GM23248 (cell line): Measurements from ENCODE around the gene KCNJ9. TPM values are rescaled to one million over a fixed set of nuclear protein-coding genes. Genes with fewer than 3 reads are reported as not detected.

Experiments used
- DNase-seq: peaks from one replicate; pipeline ENCODE4 v3.0.0-alpha.2; 2015
- H2AFZ ChIP-seq: fragments of 200-600 bp; sonication (generic); 2 replicates; pipeline ENCODE4 v1.6.1; 2016; ENCODE audit warnings: antibody characterized with exemption
- H3F3A ChIP-seq: fragments of 200-600 bp; sonication (generic); 2 replicates; pipeline ENCODE4 v1.6.1; 2016; ENCODE audit warnings: mild to moderate bottlenecking, antibody characterized with exemption, mixed run types; ENCODE audit not compliant: insufficient read depth
- H3K27ac ChIP-seq: fragments of 200-600 bp; sonication (generic); 2 replicates; pipeline ENCODE4 v1.5.1; 2016; ENCODE audit warnings: mild to moderate bottlenecking
- H3K27me3 ChIP-seq: fragments of 200-600 bp; sonication (generic); replicated peaks from 2 replicates; pipeline ENCODE4 v1.6.1; 2016; ENCODE audit warnings: mild to moderate bottlenecking; ENCODE audit not compliant: insufficient read depth
- H3K36me3 ChIP-seq: fragments of 200-600 bp; sonication (generic); 2 replicates; pipeline ENCODE4 v1.6.1; 2016; ENCODE audit warnings: low read depth, mild to moderate bottlenecking
- H3K4me1 ChIP-seq: fragments of 200-600 bp; sonication (generic); 2 replicates; pipeline ENCODE4 v1.6.1; 2016; ENCODE audit warnings: mild to moderate bottlenecking; ENCODE audit not compliant: insufficient read depth
- H3K4me2 ChIP-seq: fragments of 200-600 bp; sonication (generic); one replicate; pipeline ENCODE4 v1.6.1; 2016; ENCODE audit warnings: mild to moderate bottlenecking; ENCODE audit not compliant: unreplicated experiment
- H3K4me3 ChIP-seq: fragments of 200-600 bp; sonication (generic); 2 replicates; pipeline ENCODE4 v1.5.1; 2016; ENCODE audit warnings: mild to moderate bottlenecking
- H3K79me2 ChIP-seq: fragments of 200-600 bp; sonication (generic); 2 replicates; pipeline ENCODE4 v1.6.1; 2016; ENCODE audit warnings: mild to moderate bottlenecking; ENCODE audit not compliant: insufficient read depth
- H3K9ac ChIP-seq: fragments of 200-600 bp; sonication (generic); 2 replicates; pipeline ENCODE4 v1.6.1; 2016; ENCODE audit warnings: mild to moderate bottlenecking
- H3K9me2 ChIP-seq: fragments of 200-600 bp; sonication (generic); 2 replicates; pipeline ENCODE4 v1.6.1; 2016; ENCODE audit warnings: mixed run types, mild to moderate bottlenecking, moderate library complexity; ENCODE audit not compliant: insufficient read depth
- H3K9me3 ChIP-seq: fragments of 200-600 bp; sonication (generic); one replicate; pipeline ENCODE4 v1.6.1; 2017; ENCODE audit warnings: low read depth
- H4K20me1 ChIP-seq: fragments of 200-600 bp; sonication (generic); 2 replicates; pipeline ENCODE4 v1.6.0; 2016; ENCODE audit not compliant: insufficient read depth
- EZH2 ChIP-seq: fragments of 200-600 bp; sonication (generic); IDR thresholded peaks from 2 replicates; pipeline ENCODE4 v1.6.1; 2018; ENCODE audit warnings: antibody characterized with exemption, mild to moderate bottlenecking; ENCODE audit not compliant: insufficient read depth, poor library complexity, severe bottlenecking
- EZH2phosphoT487 ChIP-seq: fragments of 200-600 bp; sonication (generic); IDR thresholded peaks from 2 replicates; pipeline ENCODE4 v1.6.1; 2018; ENCODE audit warnings: antibody characterized with exemption, moderate library complexity, mild to moderate bottlenecking, low read depth; ENCODE audit not compliant: insufficient read depth
- whole genome bisulfite sequencing, 2 experiments: methylation state at CpG; one replicate each; pipeline ENCODE4 v1.1.6; 2015 to 2017; ENCODE audit warnings: low lambda C conversion rate in 2 of 2, low coverage in 1 of 2; ENCODE audit errors: missing lambda C conversion rate in 2 of 2; 5-methylcytosine and 5-hydroxymethylcytosine counted together
- in situ Hi-C: fragments of 300-500 bp; cut with MboI; formaldehyde crosslinking; loops from 2 replicates; pipeline ENCODE4 v1.15.0; 2020
- polyA plus RNA-seq: library from polyadenylated mRNA; unstranded; fragments of >200 nt; fragmentation: Nextera tagmentation; extraction: Ambion mirVana; gene quantifications from 2 replicates; pipeline ENCODE4 v1.2.1, GENCODE V29; 2016
- total RNA-seq: library from RNA; depleted of rRNA; stranded (reverse); fragments of >200 nt; shearing (Covaris generic); gene quantifications from 2 replicates; pipeline ENCODE4 v1.2.3, GENCODE V29; 2014

KCNJ9 gene
- total and polyA plus RNA-seq, 2 experiments from 2014 or later: not detected

GRCh38 chr1:160112357-160112756, 31.0 kb downstream of the KCNJ9 start:
- Histone ChIP-seq H2AFZ (no peak overlapping the region), H3K4me3 (no peak overlapping the region), H3K4me2 (no peak overlapping the region), H3K79me2 (no peaks in the 10 kb centered on the region), H3K27me3 (no peaks in the 10 kb centered on the region), H3K9me3 (no peaks in the 10 kb centered on the region), H3K9me2 (no peaks in the 10 kb centered on the region), H3F3A (no peaks in the 10 kb centered on the region), H3K27ac (no peak overlapping the region), H4K20me1 (no peaks in the 10 kb centered on the region), H3K9ac (no peak overlapping the region), H3K4me1 (peaks cover 5% of the 10 kb centered on the region), H3K36me3 (no peaks in the 10 kb centered on the region)
- in situ Hi-C loops: no loop called here
- DNase-seq: no peak
- TF ChIP-seq EZH2phosphoT487: no peak
- no peak for TF ChIP-seq EZH2
- 79 to 87% methylated on average over 11 to 12 of the region's 12 CpGs for WGBS, 2 experiments

GRCh38 chr1:160113407-160113806, 32.1 kb downstream of the KCNJ9 start:
- H3K9me2 ChIP-seq: no peaks in the 10 kb centered on the region
- no peaks in the 10 kb centered on the region for H3F3A ChIP-seq
- H3K79me2 ChIP-seq: no peaks in the 10 kb centered on the region
- H4K20me1 ChIP-seq: no peaks in the 10 kb centered on the region
- H2AFZ ChIP-seq: no peak overlapping the region
- no peak for TF ChIP-seq EZH2
- no peak for TF ChIP-seq EZH2phosphoT487
- H3K36me3 ChIP-seq: no peaks in the 10 kb centered on the region
- H3K9ac ChIP-seq: no peak overlapping the region
- H3K27ac ChIP-seq: no peak overlapping the region
- no peak overlapping the region for H3K4me2 ChIP-seq
- H3K4me1 ChIP-seq: peaks cover 10% of the 10 kb centered on the region
- H3K9me3 ChIP-seq: no peaks in the 10 kb centered on the region
- H3K4me3 ChIP-seq: no peak overlapping the region
- DNase-seq: no peak
- WGBS, 2 experiments: 74 to 81% methylated on average over 8 of the region's 8 CpGs
- H3K27me3 ChIP-seq: no peaks in the 10 kb centered on the region
- in situ Hi-C loops: no loop called here

DNA sequence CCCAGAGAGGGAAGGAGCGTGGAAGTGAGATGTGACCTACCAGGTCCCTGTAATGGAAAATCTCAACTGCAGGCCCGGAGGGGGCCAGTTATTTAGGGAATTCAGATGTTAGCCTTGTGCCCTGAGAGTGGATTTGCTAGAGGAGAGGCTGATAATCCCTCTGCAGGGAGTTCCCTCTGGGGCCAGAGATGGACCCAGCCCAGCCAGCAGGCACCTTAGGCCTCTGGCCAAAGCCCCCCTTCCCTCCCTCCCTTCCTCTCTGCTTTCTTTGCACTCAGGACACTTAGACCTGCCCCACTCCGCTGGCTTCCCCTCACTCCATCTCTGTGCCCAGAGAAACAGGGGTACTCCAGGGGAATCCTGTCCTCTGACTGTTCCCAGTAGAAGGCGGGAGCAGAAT, 32.7 kb downstream of the KCNJ9 start:
- no peaks in the 10 kb centered on the region for H3K9me2 ChIP-seq
- no peaks in the 10 kb centered on the region for H3K79me2 ChIP-seq
- 87 to 95% methylated on average over 4 of the region's 4 CpGs for WGBS, 2 experiments
- H3K27me3 ChIP-seq: no peaks in the 10 kb centered on the region
- in situ Hi-C loops: no loop called here
- H3K4me2 ChIP-seq: no peak overlapping the region
- no peak for TF ChIP-seq EZH2phosphoT487
- TF ChIP-seq EZH2: no peak
- H3K27ac ChIP-seq: no peak overlapping the region
- H3K4me1 ChIP-seq: peaks cover 10% of the 10 kb centered on the region
- H3K9me3 ChIP-seq: no peaks in the 10 kb centered on the region
- H3F3A ChIP-seq: no peaks in the 10 kb centered on the region
- DNase-seq: no peak
- no peaks in the 10 kb centered on the region for H4K20me1 ChIP-seq
- no peaks in the 10 kb centered on the region for H3K36me3 ChIP-seq
- no peak overlapping the region for H2AFZ ChIP-seq
- no peak overlapping the region for H3K9ac ChIP-seq
- no peak overlapping the region for H3K4me3 ChIP-seq

DNA sequence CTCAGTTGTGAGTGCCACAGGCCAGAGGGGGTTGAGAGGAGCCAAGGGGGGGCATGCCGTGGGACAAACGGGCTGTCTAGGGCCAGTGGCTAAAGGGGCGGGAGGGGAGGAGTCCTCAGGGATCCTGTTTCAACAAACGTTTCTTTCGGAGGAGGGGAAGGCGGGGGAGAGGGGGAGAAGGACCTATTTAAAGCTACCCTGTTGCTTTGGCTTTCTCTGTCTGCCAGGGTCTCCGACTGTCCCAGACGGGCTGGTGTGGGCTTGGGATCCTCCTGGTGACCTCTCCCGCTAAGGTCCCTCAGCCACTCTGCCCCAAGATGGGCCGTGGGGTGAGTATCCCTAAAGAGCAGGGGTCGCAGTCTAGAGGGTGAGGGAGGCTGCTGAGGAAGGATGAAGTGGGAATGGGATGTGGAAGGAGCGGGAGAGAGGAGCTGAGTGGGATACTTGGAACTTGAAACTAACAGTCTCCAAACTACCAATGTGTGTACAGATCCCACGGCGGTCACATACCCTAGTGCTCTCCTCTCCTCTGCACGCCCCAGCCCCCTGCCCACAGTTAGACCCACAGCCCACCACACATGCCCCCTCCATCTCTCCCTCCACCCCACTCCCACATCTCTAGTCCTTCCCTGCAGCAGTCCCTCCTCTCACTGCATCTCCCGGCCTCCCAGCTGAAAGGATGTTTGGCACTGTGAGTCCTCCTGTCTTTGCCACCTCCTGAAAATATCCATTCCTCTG, 34.4 kb downstream of the KCNJ9 start, which contains the start of gene ATP1A2:
ATP1A2 (plus strand) TSS at position 215 of the 738 bp plus-strand sequence; CDS start at position 318, 103 bp downstream.
- Histone ChIP-seq H3K4me3 (no peak within 1 kb of the TSS), H3K9me3 (no peaks in the 10 kb centered on the region), H2AFZ (no peak within 1 kb of the TSS), H4K20me1 (no peaks in the 10 kb centered on the region), H3K4me2 (no peak within 1 kb of the TSS), H3K79me2 (no peaks in the 10 kb centered on the region), H3K36me3 (no peaks in the 10 kb centered on the region), H3K27me3 (no peaks in the 10 kb centered on the region), H3K4me1 (peaks cover 10% of the 10 kb centered on the region), H3K9ac (no peak within 1 kb of the TSS), H3F3A (no peaks in the 10 kb centered on the region), H3K27ac (no peak within 1 kb of the TSS), H3K9me2 (no peaks in the 10 kb centered on the region)
- 45 to 54% methylated on average over 9 to 16 of the region's 16 CpGs for WGBS, 2 experiments
- TF ChIP-seq EZH2phosphoT487: no peak
- no peak for TF ChIP-seq EZH2
- DNase-seq: no peak
- in situ Hi-C loops: no loop called here
